ENCODE measurements around the gene HDAC4.

GRCh38 chr2:239054921-239055320 is 345.9 kb downstream of the HDAC4 start:
- TF ChIP-seq TAF1 (IDR thresholded peaks at IDR 0.05; ENCODE audit: low read depth) = no peak
- TF ChIP-seq RAD21 (IDR thresholded peaks at IDR 0.05; ENCODE audit: low read depth) = no peak
- TF ChIP-seq TCF12 (IDR thresholded peaks at IDR 0.05; ENCODE audit: low read depth) = no peak
- TF ChIP-seq USF1 (IDR thresholded peaks at IDR 0.05) = no peak
- no peak for TF ChIP-seq REST (IDR thresholded peaks at IDR 0.05; ENCODE audit: low read depth)
- no peak for TF ChIP-seq YY1 (IDR thresholded peaks at IDR 0.05; ENCODE audit: low read depth)
- no peak for TF ChIP-seq CREB1 (IDR thresholded peaks at IDR 0.05; ENCODE audit: low read depth)
- TF ChIP-seq NFIC (IDR thresholded peaks at IDR 0.05) = no peak
- no peak for TF ChIP-seq ZBTB7A (IDR thresholded peaks at IDR 0.05; ENCODE audit: low read depth)
- TF ChIP-seq MAX (IDR thresholded peaks at IDR 0.05) = no peak

All from Ishikawa (cell line).